DOHH2 (cell line): ENCODE measurements around the gene SLC25A43.

Experiments
- EZH2phosphoT487 ChIP-seq: fragments of 200-600 bp; sonication (generic); IDR thresholded peaks from 2 replicates; pipeline ENCODE4 v1.6.1; 2017; ENCODE audit warnings: borderline replicate concordance, mild to moderate bottlenecking, antibody characterized with exemption, low read length, moderate library complexity, mixed read lengths
- TF ChIP-seq, protein P1 (sequence below): fragments of 200-600 bp; sonication (generic); IDR thresholded peaks from one replicate; pipeline ENCODE4 v1.5.1; 2014; ENCODE audit warnings: antibody characterized with exemption, mild to moderate bottlenecking, low read depth, low read length; ENCODE audit not compliant: poor library complexity, severe bottlenecking

DNA sequence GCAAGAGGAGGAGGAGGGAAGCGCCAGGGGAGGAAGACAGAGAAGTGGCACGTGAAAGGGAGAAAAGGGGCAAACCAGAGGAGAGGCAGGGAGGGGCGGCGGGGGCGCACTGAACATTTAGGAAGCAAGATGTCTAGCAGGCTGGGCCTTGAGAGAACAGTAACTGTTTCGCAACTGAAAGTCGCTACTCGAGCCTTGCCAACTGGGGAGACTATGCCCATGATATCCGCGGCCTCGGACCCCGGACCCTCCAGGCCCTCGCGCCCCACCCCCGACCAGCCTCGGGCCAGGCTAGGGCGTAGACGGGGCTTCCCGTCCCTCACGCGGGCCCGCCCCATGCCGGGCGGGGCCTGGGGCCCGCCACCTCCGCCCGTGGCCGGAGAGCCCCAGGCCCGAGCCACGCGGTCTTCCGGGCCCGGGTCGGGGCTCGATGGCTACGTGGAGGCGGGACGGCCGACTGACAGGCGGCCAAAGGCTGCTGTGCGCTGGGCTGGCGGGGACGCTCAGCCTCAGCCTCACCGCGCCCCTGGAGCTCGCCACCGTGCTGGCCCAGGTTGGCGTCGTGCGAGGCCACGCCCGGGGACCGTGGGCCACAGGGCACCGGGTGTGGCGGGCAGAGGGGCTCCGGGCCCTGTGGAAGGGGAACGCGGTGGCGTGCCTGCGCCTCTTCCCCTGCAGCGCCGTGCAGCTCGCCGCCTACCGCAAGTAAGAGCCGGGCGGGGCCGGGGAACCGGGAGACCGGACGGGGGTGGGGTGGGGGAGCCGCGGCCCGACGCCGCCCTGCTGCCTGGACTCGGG lies at the start of gene SLC25A43:
- no peak for TF ChIP-seq EZH2phosphoT487
- TF ChIP-seq, protein P1, sequence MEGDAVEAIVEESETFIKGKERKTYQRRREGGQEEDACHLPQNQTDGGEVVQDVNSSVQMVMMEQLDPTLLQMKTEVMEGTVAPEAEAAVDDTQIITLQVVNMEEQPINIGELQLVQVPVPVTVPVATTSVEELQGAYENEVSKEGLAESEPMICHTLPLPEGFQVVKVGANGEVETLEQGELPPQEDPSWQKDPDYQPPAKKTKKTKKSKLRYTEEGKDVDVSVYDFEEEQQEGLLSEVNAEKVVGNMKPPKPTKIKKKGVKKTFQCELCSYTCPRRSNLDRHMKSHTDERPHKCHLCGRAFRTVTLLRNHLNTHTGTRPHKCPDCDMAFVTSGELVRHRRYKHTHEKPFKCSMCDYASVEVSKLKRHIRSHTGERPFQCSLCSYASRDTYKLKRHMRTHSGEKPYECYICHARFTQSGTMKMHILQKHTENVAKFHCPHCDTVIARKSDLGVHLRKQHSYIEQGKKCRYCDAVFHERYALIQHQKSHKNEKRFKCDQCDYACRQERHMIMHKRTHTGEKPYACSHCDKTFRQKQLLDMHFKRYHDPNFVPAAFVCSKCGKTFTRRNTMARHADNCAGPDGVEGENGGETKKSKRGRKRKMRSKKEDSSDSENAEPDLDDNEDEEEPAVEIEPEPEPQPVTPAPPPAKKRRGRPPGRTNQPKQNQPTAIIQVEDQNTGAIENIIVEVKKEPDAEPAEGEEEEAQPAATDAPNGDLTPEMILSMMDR: no peak
